HEK293T (cell line): ENCODE measurements around the gene GABRG3.

Experiments used
- BHLHE40 ChIP-seq: fragments of 450-650 bp; IDR thresholded peaks from 2 replicates; pipeline ENCODE4 v1.6.1; 2016; ENCODE audit warnings: mild to moderate bottlenecking, moderate library complexity, borderline replicate concordance
- CTBP1 ChIP-seq: fragments of 450-650 bp; IDR thresholded peaks from 2 replicates; pipeline ENCODE4 v1.6.1; 2016; ENCODE audit warnings: borderline replicate concordance
- ELF4 ChIP-seq: fragments of 450-650 bp; IDR thresholded peaks from 2 replicates; pipeline ENCODE4 v1.6.1; 2017; ENCODE audit warnings: antibody characterized with exemption
- FOXA1 ChIP-seq: fragments of 450-650 bp; IDR thresholded peaks from 2 replicates; pipeline ENCODE4 v1.6.1; 2016; ENCODE audit warnings: mild to moderate bottlenecking
- FOXM1 ChIP-seq: fragments of 450-650 bp; IDR thresholded peaks from 2 replicates; pipeline ENCODE4 v1.6.1; 2017; ENCODE audit warnings: mild to moderate bottlenecking, borderline replicate concordance
- NFRKB ChIP-seq: fragments of 450-650 bp; IDR thresholded peaks from 2 replicates; pipeline ENCODE4 v1.6.1; 2016; ENCODE audit warnings: mild to moderate bottlenecking, moderate library complexity
- SP1 ChIP-seq: fragments of 450-650 bp; IDR thresholded peaks from 2 replicates; pipeline ENCODE4 v1.6.1; 2017
- TARDBP ChIP-seq: fragments of 450-650 bp; IDR thresholded peaks from 2 replicates; pipeline ENCODE4 v1.6.1; 2016
- TF ChIP-seq, protein P1 (sequence below): fragments of 450-650 bp; IDR thresholded peaks from 2 replicates; pipeline ENCODE4 v1.6.1; 2016

DNA sequence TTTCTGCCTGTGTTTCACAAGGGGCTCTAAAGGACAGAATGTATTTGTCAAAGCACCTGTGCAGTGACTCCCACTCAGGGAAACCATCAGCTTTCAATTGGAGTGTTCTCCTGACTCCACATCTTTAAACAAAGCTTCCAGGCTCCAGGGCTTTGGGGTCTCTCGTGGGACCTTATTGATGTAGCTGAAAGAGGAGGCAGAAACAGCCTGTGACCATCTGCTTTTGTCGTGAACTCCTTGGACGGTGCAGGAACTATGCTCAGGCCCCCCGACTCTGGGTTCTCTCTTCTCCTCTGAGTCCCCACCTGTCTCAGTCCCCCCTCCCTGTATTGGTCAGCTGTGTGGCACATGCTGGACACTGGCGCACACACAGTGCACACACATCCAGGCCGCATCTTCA, 486.8 kb downstream of the GABRG3 start:
- no peak for TF ChIP-seq TARDBP
- TF ChIP-seq SP1 = no peak
- no peak for TF ChIP-seq ELF4
- TF ChIP-seq, protein P1, sequence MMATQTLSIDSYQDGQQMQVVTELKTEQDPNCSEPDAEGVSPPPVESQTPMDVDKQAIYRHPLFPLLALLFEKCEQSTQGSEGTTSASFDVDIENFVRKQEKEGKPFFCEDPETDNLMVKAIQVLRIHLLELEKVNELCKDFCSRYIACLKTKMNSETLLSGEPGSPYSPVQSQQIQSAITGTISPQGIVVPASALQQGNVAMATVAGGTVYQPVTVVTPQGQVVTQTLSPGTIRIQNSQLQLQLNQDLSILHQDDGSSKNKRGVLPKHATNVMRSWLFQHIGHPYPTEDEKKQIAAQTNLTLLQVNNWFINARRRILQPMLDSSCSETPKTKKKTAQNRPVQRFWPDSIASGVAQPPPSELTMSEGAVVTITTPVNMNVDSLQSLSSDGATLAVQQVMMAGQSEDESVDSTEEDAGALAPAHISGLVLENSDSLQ = no peak
- no peak for TF ChIP-seq NFRKB
- TF ChIP-seq FOXA1 = no peak
- no peak for TF ChIP-seq CTBP1
- TF ChIP-seq BHLHE40 = no peak
- no peak for TF ChIP-seq FOXM1
